Progenitor cell of endocrine pancreas (in vitro differentiated cells): ENCODE measurements around the gene C17orf100. TPM values are rescaled to one million over a fixed set of nuclear protein-coding genes. Genes with fewer than 3 reads are reported as not detected.

Experiments
- DNase-seq: peaks from one replicate; pipeline ENCODE4 v3.0.0; 2021; ENCODE audit warnings: low spot score; ENCODE audit not compliant: unreplicated experiment
- H3K27ac Mint-ChIP-seq: 2 replicates; pipeline ENCODE4 v1.8.0; 2021; ENCODE audit warnings: mild to moderate bottlenecking, moderate library complexity, mixed read lengths
- H3K27me3 Mint-ChIP-seq: 2 replicates; pipeline ENCODE4 v1.8.0; 2021; ENCODE audit warnings: mixed read lengths
- H3K36me3 Mint-ChIP-seq: 2 replicates; pipeline ENCODE4 v1.8.0; 2022; ENCODE audit warnings: mixed read lengths; ENCODE audit not compliant: insufficient read depth
- H3K4me1 Mint-ChIP-seq: 2 replicates; pipeline ENCODE4 v1.8.0; 2021; ENCODE audit warnings: low read depth, mixed read lengths
- H3K4me3 Mint-ChIP-seq: 2 replicates; pipeline ENCODE4 v1.8.0; 2021; ENCODE audit warnings: low read depth, mild to moderate bottlenecking, moderate library complexity, mixed read lengths
- H3K9me3 Mint-ChIP-seq: 2 replicates; pipeline ENCODE4 v1.8.0; 2021; ENCODE audit warnings: low read depth, mixed read lengths
- CTCF ChIP-seq: fragments of 200-600 bp; sonication (generic); IDR thresholded peaks from one replicate; pipeline ENCODE4 v1.5.0; 2021; ENCODE audit warnings: antibody characterized with exemption, mild to moderate bottlenecking; ENCODE audit not compliant: unreplicated experiment
- microRNA-seq: library from miRNA; unstranded; fragments of <30 nt; microRNA quantifications from one replicate; pipeline ENCODE4 v1.1.0, GENCODE V29; 2020; ENCODE audit warnings: borderline number of aligned reads; ENCODE audit not compliant: unreplicated experiment
- total RNA-seq: library from RNA; stranded (reverse); gene quantifications from 2 replicates; pipeline ENCODE4 v1.2.1, GENCODE V29; 2021

C17orf100 gene
- total RNA-seq, 1 donor from 2014 or later: 6.1 TPM

GRCh38 chr17:6699997-6700947 is 48.7 kb downstream of the C17orf100 start:
- no peak for TF ChIP-seq CTCF
- H3K4me1 Mint-ChIP-seq: peaks cover 21% of the 10 kb centered on the region
- no peaks in the 10 kb centered on the region for H3K9me3 Mint-ChIP-seq
- H3K27ac Mint-ChIP-seq: peak overlapping the region; percentile 59
- no peak for DNase-seq
- peaks cover 45% of the 10 kb centered on the region for H3K27me3 Mint-ChIP-seq
- peak overlapping the region; percentile 44 for H3K4me3 Mint-ChIP-seq
- no peaks in the 10 kb centered on the region for H3K36me3 Mint-ChIP-seq

- H3K27me3 Mint-ChIP-seq: peaks cover 44% of the 10 kb centered on the region
- no peak for DNase-seq
- no peaks in the 10 kb centered on the region for H3K36me3 Mint-ChIP-seq
- no peak for TF ChIP-seq CTCF
- no peak overlapping the region for H3K4me3 Mint-ChIP-seq
- H3K9me3 Mint-ChIP-seq: no peaks in the 10 kb centered on the region
- peaks cover 21% of the 10 kb centered on the region for H3K4me1 Mint-ChIP-seq
- peak overlapping the region; percentile 59 for H3K27ac Mint-ChIP-seq
Measured at GRCh38 chr17:6700948-6701307, 49.4 kb downstream of the C17orf100 start.

DNA sequence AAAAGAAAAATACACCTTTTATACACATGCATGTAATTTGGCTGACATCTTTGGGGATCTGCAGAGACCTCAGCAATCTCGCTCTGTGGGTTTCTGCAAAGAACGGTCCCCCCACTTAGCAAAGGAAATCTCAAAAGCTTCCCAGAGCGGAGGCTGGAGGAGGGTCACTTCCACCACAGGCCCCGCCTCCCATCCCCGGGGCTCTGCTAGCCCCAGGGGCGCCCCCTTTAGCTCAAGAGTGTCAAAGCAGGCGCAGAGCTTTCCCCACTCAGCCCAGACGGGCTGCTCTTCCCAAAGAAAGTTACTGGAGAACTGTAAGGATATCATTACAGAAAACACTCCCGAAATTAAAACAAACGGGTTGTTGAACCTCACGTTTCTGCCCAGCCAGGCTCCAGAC is 50.2 kb downstream of the C17orf100 start:
- H3K27me3 Mint-ChIP-seq: peaks cover 44% of the 10 kb centered on the region
- DNase-seq: peak; percentile 34
- H3K27ac Mint-ChIP-seq: no peak overlapping the region
- TF ChIP-seq CTCF: peak; percentile 54
- peaks cover 21% of the 10 kb centered on the region for H3K4me1 Mint-ChIP-seq
- H3K36me3 Mint-ChIP-seq: no peaks in the 10 kb centered on the region
- no peaks in the 10 kb centered on the region for H3K9me3 Mint-ChIP-seq
- H3K4me3 Mint-ChIP-seq: no peak overlapping the region

DNA sequence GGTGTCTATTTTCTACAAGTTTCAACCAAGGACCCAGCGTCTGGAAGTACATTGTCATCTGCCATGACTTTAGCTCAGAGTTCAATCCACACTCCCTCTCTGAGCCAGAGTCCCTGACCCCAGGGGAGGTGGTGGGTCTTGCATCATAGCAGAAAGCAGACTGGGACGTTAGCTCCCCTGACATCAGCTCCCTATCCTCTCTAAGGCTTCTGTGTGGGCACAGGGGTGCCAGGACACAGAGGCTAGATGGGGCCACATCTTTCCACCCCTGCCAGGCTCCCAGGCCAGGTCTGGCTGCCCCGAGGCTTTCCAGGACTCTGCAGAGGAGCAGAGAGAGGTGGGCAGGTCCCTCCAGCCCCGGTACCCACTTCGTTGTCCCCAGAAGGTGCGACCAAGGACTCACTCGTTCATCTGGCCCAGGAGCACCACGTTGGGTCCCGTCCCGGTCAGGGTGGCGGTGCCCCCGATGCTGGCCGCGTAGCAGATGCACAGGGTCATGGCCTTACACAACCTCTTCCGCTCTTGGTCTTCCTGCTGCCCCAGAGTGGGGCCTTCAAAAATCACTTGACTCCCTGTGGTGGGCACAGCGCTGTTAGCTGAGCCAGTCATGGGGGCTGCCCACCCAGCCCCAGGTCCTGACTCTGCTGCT is 51.1 kb downstream of the C17orf100 start:
- Mint-ChIP-seq H3K4me3 (no peak overlapping the region), H3K4me1 (peaks cover 21% of the 10 kb centered on the region), H3K27ac (no peak overlapping the region), H3K9me3 (no peaks in the 10 kb centered on the region), H3K36me3 (no peaks in the 10 kb centered on the region), H3K27me3 (peaks cover 45% of the 10 kb centered on the region)
- no peak for DNase-seq
- TF ChIP-seq CTCF: no peak

Small RNAs within 50 kb of the gene (microRNA-seq; reads per million reads assigned to microRNA genes)
- not detected for gene MIR4520-1
- gene MIR4520-2: not detected

Other genes with a start within 250 kb of the C17orf100 start
- gene AIPL1, start 216.6 kb upstream of the C17orf100 start, total RNA-seq: not detected in 2 replicates
- 13.8 and 15.4 TPM in 2 replicates for gene PIMREG, start 207.3 kb upstream of the C17orf100 start, total RNA-seq
- 2.8 and 3.3 TPM in 2 replicates for gene PITPNM3, start 95.2 kb upstream of the C17orf100 start, total RNA-seq
- 55.9 and 58.2 TPM in 2 replicates for gene KIAA0753, start 11.1 kb upstream of the C17orf100 start, total RNA-seq
- gene TXNDC17, start 10.7 kb upstream of the C17orf100 start, total RNA-seq: 104 and 105 TPM in 2 replicates
- 17.8 and 18.2 TPM in 2 replicates for gene MED31, start 157 bp upstream of the C17orf100 start, total RNA-seq
- gene SLC13A5, start 61.6 kb downstream of the C17orf100 start, total RNA-seq: 0.93 and 1.1 TPM in 2 replicates
- not detected in 2 replicates for gene XAF1, start 104.3 kb downstream of the C17orf100 start, total RNA-seq
- not detected in 2 replicates for gene FBXO39, start 124.5 kb downstream of the C17orf100 start, total RNA-seq
- gene TEKT1, start 180.0 kb downstream of the C17orf100 start, total RNA-seq: not detected in 2 replicates